ENCODE data around the gene ARHGAP22. TPM values are rescaled to one million over a fixed set of nuclear protein-coding genes. Genes with fewer than 3 reads are reported as not detected.

The ARHGAP22 gene
- total RNA-seq, 1 donor = 45.6 TPM

DNA sequence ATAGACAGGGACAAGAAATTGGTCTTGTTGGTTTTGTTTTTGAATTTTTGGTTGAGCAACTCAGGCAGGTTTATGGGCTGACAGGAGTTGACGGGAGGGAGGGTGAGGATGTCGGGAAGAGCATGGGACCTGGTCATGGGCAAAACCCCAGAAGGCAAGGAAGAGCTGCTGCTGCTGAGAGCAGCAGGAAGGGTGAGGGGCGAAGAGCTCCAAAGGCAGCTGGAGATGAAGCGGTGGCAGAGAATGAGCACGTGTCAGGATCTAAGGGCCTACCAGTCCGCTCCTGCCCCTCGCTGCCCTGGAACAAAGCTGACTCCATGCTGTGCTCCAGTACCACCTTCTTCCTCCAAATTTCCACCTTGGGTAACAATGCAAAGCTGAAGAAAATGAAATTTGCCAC, 84.3 kb downstream of the ARHGAP22 start:
- Histone ChIP-seq H4K20me1 (ENCODE audit: insufficient read depth, low read length) (peaks cover 34% of the 10 kb centered on the region), H3K4me3 (ENCODE audit: insufficient read depth, low read length) (no peak overlapping the region), H2AFZ (ENCODE audit: low read length) (no peak overlapping the region), H3K27me3 (ENCODE audit: insufficient read depth, low read length) (no peaks in the 10 kb centered on the region), H3K27ac (ENCODE audit: low read depth, low read length) (peak overlapping the region; percentile 7), H3K79me2 (ENCODE audit: insufficient read depth, low read length) (peaks cover 90% of the 10 kb centered on the region), H3K9me3 (ENCODE audit: low read depth, low read length) (no peaks in the 10 kb centered on the region), H3K4me2 (ENCODE audit: insufficient read depth, low read length) (no peak overlapping the region), H3K4me1 (ENCODE audit: insufficient read depth, low read length) (peaks cover 32% of the 10 kb centered on the region), H3K36me3 (ENCODE audit: insufficient read depth, low read length) (peaks cover 14% of the 10 kb centered on the region)
- TF ChIP-seq, protein P1, sequence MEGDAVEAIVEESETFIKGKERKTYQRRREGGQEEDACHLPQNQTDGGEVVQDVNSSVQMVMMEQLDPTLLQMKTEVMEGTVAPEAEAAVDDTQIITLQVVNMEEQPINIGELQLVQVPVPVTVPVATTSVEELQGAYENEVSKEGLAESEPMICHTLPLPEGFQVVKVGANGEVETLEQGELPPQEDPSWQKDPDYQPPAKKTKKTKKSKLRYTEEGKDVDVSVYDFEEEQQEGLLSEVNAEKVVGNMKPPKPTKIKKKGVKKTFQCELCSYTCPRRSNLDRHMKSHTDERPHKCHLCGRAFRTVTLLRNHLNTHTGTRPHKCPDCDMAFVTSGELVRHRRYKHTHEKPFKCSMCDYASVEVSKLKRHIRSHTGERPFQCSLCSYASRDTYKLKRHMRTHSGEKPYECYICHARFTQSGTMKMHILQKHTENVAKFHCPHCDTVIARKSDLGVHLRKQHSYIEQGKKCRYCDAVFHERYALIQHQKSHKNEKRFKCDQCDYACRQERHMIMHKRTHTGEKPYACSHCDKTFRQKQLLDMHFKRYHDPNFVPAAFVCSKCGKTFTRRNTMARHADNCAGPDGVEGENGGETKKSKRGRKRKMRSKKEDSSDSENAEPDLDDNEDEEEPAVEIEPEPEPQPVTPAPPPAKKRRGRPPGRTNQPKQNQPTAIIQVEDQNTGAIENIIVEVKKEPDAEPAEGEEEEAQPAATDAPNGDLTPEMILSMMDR (IDR thresholded peaks at IDR 0.05; ENCODE audit: extremely low read depth, low read depth, low read length) = no peak
- DNase-seq (ENCODE audit: insufficient read length, low spot score, missing footprints) = no peak

DNA sequence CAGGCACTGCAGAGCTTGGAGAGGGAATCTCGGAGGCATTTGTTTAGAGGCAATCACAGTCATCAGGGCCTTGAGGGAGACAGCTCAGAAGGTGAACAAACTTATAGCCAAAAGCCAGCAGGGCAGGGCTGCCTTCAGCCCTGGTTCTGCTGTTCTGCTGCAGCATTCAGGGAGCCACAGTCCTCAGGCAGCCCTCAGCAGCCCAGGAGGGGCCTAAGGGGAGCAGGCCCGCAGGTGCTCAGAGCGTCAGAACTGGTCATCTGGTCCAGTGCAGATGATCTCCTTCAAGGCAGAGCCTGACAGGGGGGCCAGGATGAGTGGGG, 84.7 kb downstream of the ARHGAP22 start:
- Histone ChIP-seq H3K4me3 (ENCODE audit: insufficient read depth, low read length) (no peak overlapping the region), H3K27ac (ENCODE audit: low read depth, low read length) (peak overlapping the region; percentile 7), H3K9me3 (ENCODE audit: low read depth, low read length) (no peaks in the 10 kb centered on the region), H4K20me1 (ENCODE audit: insufficient read depth, low read length) (peaks cover 34% of the 10 kb centered on the region), H3K27me3 (ENCODE audit: insufficient read depth, low read length) (no peaks in the 10 kb centered on the region), H3K36me3 (ENCODE audit: insufficient read depth, low read length) (peaks cover 14% of the 10 kb centered on the region), H3K4me2 (ENCODE audit: insufficient read depth, low read length) (no peak overlapping the region), H3K4me1 (ENCODE audit: insufficient read depth, low read length) (peaks cover 29% of the 10 kb centered on the region), H3K79me2 (ENCODE audit: insufficient read depth, low read length) (peaks cover 90% of the 10 kb centered on the region), H2AFZ (ENCODE audit: low read length) (no peak overlapping the region)
- TF ChIP-seq, protein P1 (IDR thresholded peaks at IDR 0.05; ENCODE audit: extremely low read depth, low read depth, low read length) = no peak
- no peak for DNase-seq (ENCODE audit: insufficient read length, low spot score, missing footprints)

DNA sequence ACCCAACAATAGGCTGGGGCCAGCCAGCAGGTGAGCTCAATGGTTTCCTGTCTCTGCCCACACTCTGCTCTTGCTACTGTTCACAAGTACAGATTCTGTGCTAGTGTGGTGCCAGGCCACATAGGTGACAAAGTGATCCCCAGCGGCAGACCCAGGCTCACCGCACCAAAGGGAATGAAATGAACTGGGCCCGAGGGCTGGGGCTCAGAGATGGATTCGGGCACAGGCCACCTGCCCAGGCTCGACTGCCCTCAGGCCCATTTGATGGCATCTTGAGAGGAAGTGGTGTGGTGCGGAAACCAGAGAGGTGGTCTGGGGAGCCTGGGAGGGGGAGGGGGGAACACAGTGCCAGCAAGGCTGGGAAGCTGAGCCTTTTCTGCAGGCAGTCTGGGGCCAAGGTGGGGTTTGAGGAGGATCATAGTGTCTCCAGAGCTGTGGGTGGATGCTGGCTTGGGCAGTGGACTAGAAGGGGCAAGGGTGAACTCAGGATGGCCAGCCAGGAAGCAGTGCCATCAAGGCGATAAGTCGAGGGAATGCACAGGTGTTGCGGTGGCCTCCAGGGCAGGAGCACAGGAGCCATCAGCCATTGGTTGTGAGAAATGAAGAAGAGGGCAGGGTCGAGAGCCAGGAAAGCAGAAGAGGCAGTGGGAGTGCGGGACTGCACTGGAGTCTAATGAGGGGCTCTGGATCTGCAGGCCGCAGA, 85.2 kb downstream of the ARHGAP22 start:
- H3K79me2 ChIP-seq (ENCODE audit: insufficient read depth, low read length) = peaks cover 90% of the 10 kb centered on the region
- H4K20me1 ChIP-seq (ENCODE audit: insufficient read depth, low read length) = peaks cover 35% of the 10 kb centered on the region
- no peak for DNase-seq (ENCODE audit: insufficient read length, low spot score, missing footprints)
- no peak overlapping the region for H3K4me2 ChIP-seq (ENCODE audit: insufficient read depth, low read length)
- no peak overlapping the region for H3K27ac ChIP-seq (ENCODE audit: low read depth, low read length)
- H3K4me3 ChIP-seq (ENCODE audit: insufficient read depth, low read length) = no peak overlapping the region
- H2AFZ ChIP-seq (ENCODE audit: low read length) = no peak overlapping the region
- H3K27me3 ChIP-seq (ENCODE audit: insufficient read depth, low read length) = no peaks in the 10 kb centered on the region
- TF ChIP-seq, protein P1 (IDR thresholded peaks at IDR 0.05; ENCODE audit: extremely low read depth, low read depth, low read length) = no peak
- H3K4me1 ChIP-seq (ENCODE audit: insufficient read depth, low read length) = peaks cover 29% of the 10 kb centered on the region
- peaks cover 16% of the 10 kb centered on the region for H3K36me3 ChIP-seq (ENCODE audit: insufficient read depth, low read length)
- no peaks in the 10 kb centered on the region for H3K9me3 ChIP-seq (ENCODE audit: low read depth, low read length)

DNA sequence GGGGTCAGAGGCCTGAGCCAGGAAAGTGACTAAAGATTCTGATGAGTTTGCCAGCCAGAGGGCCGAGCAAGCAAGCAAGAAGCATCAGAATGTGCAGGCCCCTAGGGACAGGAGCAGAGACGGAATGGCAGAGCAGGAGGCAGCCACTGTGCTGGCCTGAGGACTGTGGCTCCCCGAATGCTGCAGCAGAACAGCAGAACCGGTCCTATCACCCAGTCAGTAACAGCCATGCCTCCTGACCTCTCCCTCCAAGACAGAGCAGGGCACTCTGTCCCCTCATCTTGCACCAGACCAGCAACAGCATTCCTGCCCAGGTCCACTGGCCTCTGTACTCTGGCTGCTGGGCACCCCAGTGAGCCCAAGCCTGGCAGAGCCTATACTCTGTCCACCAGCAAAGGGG, 85.9 kb downstream of the ARHGAP22 start:
- Histone ChIP-seq H3K27ac (ENCODE audit: low read depth, low read length) (no peak overlapping the region), H3K79me2 (ENCODE audit: insufficient read depth, low read length) (peaks cover 92% of the 10 kb centered on the region), H2AFZ (ENCODE audit: low read length) (no peak overlapping the region), H3K9me3 (ENCODE audit: low read depth, low read length) (no peaks in the 10 kb centered on the region), H3K4me1 (ENCODE audit: insufficient read depth, low read length) (peaks cover 29% of the 10 kb centered on the region), H3K4me2 (ENCODE audit: insufficient read depth, low read length) (no peak overlapping the region), H3K36me3 (ENCODE audit: insufficient read depth, low read length) (peaks cover 18% of the 10 kb centered on the region), H3K4me3 (ENCODE audit: insufficient read depth, low read length) (no peak overlapping the region), H4K20me1 (ENCODE audit: insufficient read depth, low read length) (peaks cover 37% of the 10 kb centered on the region), H3K27me3 (ENCODE audit: insufficient read depth, low read length) (no peaks in the 10 kb centered on the region)
- TF ChIP-seq, protein P1 (IDR thresholded peaks at IDR 0.05; ENCODE audit: extremely low read depth, low read depth, low read length) = no peak
- no peak for DNase-seq (ENCODE audit: insufficient read length, low spot score, missing footprints)
